OCI-LY7 (cell line): ENCODE measurements around the gene TMEM30B.
A peak's percentile ranks its signal among the peaks of the same experiment; 100 is the strongest.

Experiments
- CTCF ChIP-seq: fragments of 200-600 bp; sonication (generic); conservative IDR thresholded peaks from 2 replicates; pipeline ENCODE4 v1.5.1; 2014; ENCODE audit warnings: mild to moderate bottlenecking, antibody characterized with exemption, low read length, moderate library complexity, mixed read lengths
- EZH2phosphoT487 ChIP-seq: fragments of 200-600 bp; sonication (generic); IDR thresholded peaks from 2 replicates; pipeline ENCODE4 v1.6.1; 2018; ENCODE audit warnings: low read depth, borderline replicate concordance, mild to moderate bottlenecking, mixed run types, antibody characterized with exemption, low read length, moderate library complexity, mixed read lengths

- TF ChIP-seq CTCF (peak; percentile 89), EZH2phosphoT487 (no peak)
These were observed 15.8 kb upstream of the TMEM30B start for GRCh38 chr14:61296719-61297502.
